HCT116 (cell line): ENCODE data around the gene RND1.

Experiments used
- EZH2phosphoT487 ChIP-seq: fragments of 200-600 bp; IDR thresholded peaks from 2 replicates; pipeline ENCODE4 v1.6.1; 2018; ENCODE audit warnings: antibody characterized with exemption, borderline replicate concordance
- POLR2A ChIP-seq: IDR thresholded peaks from 2 replicates; pipeline ENCODE4 v1.7.0; 2011; ENCODE audit warnings: borderline replicate concordance; ENCODE audit not compliant: insufficient read depth, insufficient read length; ENCODE audit errors: extremely low read depth
- POLR2AphosphoS5 ChIP-seq: IDR thresholded peaks from 2 replicates; pipeline ENCODE4 v1.6.1; 2011; ENCODE audit warnings: mild to moderate bottlenecking, low read depth, low read length, moderate library complexity
- RAD21 ChIP-seq: IDR thresholded peaks from 2 replicates; pipeline ENCODE4 v1.6.1; 2012; ENCODE audit warnings: low read depth, mild to moderate bottlenecking
- TF ChIP-seq, protein P1 (sequence below): IDR thresholded peaks from 2 replicates; pipeline ENCODE4 v1.6.1; 2012
- TF ChIP-seq, protein P2 (sequence below), 3 experiments: fragments of 200-600 bp in 1 of 3; sonication (generic) in 1 of 3; IDR thresholded peaks in 2 of 3; conservative IDR thresholded peaks in 1 of 3; 2 replicates each; pipeline ENCODE4 v1.5.1; 2012 to 2017; ENCODE audit warnings: low read depth in 2 of 3, low read length in 2 of 3, antibody characterized with exemption in 1 of 3, borderline replicate concordance in 1 of 3, control low read depth in 1 of 3, mild to moderate bottlenecking in 1 of 3, mixed read lengths in 1 of 3, mixed run types in 1 of 3, moderate library complexity in 1 of 3; ENCODE audit not compliant: insufficient read depth in 1 of 3
- TF ChIP-seq, protein P3 (sequence below): IDR thresholded peaks from 2 replicates; pipeline ENCODE4 v1.6.1; 2011; ENCODE audit warnings: mild to moderate bottlenecking, low read length, moderate library complexity; ENCODE audit not compliant: insufficient replicate concordance; ENCODE audit errors: extremely low read depth

DNA sequence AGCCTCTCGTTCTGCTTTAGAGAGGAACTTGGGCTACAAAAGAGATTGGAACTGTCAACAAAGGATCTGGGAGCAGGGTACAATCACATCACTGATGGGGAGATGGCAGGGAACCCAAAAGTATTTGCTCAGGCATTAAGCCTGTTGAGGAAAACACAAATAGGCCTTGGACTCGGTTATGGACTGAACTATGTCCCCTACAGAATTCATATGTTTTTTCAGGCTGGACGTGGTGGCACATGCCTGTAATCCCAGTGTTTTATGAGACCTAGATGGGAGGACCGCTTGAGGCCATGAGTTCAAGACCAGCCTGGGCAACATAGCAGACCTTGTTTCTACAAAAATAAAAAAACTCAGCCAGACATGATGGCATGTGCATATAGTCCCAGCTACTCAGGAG lies 27.6 kb downstream of the RND1 start:
- TF ChIP-seq, protein P1, sequence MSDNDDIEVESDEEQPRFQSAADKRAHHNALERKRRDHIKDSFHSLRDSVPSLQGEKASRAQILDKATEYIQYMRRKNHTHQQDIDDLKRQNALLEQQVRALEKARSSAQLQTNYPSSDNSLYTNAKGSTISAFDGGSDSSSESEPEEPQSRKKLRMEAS: no peak
- no peak for TF ChIP-seq EZH2phosphoT487
- no peak for TF ChIP-seq RAD21
- TF ChIP-seq, protein P2, sequence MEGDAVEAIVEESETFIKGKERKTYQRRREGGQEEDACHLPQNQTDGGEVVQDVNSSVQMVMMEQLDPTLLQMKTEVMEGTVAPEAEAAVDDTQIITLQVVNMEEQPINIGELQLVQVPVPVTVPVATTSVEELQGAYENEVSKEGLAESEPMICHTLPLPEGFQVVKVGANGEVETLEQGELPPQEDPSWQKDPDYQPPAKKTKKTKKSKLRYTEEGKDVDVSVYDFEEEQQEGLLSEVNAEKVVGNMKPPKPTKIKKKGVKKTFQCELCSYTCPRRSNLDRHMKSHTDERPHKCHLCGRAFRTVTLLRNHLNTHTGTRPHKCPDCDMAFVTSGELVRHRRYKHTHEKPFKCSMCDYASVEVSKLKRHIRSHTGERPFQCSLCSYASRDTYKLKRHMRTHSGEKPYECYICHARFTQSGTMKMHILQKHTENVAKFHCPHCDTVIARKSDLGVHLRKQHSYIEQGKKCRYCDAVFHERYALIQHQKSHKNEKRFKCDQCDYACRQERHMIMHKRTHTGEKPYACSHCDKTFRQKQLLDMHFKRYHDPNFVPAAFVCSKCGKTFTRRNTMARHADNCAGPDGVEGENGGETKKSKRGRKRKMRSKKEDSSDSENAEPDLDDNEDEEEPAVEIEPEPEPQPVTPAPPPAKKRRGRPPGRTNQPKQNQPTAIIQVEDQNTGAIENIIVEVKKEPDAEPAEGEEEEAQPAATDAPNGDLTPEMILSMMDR (IDR thresholded peaks at IDR 0.05 in 2 of 3, conservative IDR thresholded peaks at IDR 0.05 in 1 of 3; ENCODE audit: borderline replicate concordance in 1 of 3, insufficient read depth in 1 of 3, low read depth in 2 of 3, low read length in 2 of 3): no peak
- no peak for TF ChIP-seq POLR2A
- TF ChIP-seq POLR2AphosphoS5: no peak
- TF ChIP-seq, protein P3, sequence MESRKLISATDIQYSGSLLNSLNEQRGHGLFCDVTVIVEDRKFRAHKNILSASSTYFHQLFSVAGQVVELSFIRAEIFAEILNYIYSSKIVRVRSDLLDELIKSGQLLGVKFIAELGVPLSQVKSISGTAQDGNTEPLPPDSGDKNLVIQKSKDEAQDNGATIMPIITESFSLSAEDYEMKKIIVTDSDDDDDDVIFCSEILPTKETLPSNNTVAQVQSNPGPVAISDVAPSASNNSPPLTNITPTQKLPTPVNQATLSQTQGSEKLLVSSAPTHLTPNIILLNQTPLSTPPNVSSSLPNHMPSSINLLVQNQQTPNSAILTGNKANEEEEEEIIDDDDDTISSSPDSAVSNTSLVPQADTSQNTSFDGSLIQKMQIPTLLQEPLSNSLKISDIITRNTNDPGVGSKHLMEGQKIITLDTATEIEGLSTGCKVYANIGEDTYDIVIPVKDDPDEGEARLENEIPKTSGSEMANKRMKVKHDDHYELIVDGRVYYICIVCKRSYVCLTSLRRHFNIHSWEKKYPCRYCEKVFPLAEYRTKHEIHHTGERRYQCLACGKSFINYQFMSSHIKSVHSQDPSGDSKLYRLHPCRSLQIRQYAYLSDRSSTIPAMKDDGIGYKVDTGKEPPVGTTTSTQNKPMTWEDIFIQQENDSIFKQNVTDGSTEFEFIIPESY: no peak
